Liver (tissue), 9 donors: ENCODE data around the gene GRN. TPM values are rescaled to one million over a fixed set of nuclear protein-coding genes. Genes with fewer than 3 reads are reported as not detected.

Source experiments
- DNase-seq: peaks from one replicate; pipeline ENCODE4 v3.0.0-alpha.2; 2017; ENCODE audit warnings: low spot score
- H3K27ac ChIP-seq, 2 donors: one replicate each; pipeline ENCODE4 v1.7.0; 2013; ENCODE audit warnings: inconsistent platforms in 2 of 2, low read length in 2 of 2, control low read depth in 1 of 2, low read depth in 1 of 2, mild to moderate bottlenecking in 1 of 2
- H3K27me3 ChIP-seq, 4 donors: one replicate each; pipeline versions ENCODE4 v1.6.1 to v1.7.0; 2013; ENCODE audit warnings: low read length in 3 of 4, inconsistent platforms in 1 of 4, mild to moderate bottlenecking in 1 of 4, moderate library complexity in 1 of 4; ENCODE audit not compliant: control insufficient read depth in 4 of 4, insufficient read depth in 4 of 4
- H3K36me3 ChIP-seq, 4 donors: one replicate each; pipeline versions ENCODE4 v1.6.1 to v1.7.0; 2013; ENCODE audit warnings: low read length in 3 of 4, mild to moderate bottlenecking in 3 of 4, low read depth in 1 of 4, moderate library complexity in 1 of 4; ENCODE audit not compliant: control insufficient read depth in 4 of 4, insufficient read depth in 3 of 4
- H3K4me1 ChIP-seq, 4 donors: one replicate each; pipeline versions ENCODE4 v1.6.1 to v1.7.0; 2013; ENCODE audit warnings: low read length in 3 of 4, mild to moderate bottlenecking in 3 of 4, moderate library complexity in 1 of 4; ENCODE audit not compliant: control insufficient read depth in 4 of 4, insufficient read depth in 4 of 4
- H3K4me3 ChIP-seq, 3 donors: one replicate each; pipeline versions ENCODE4 v1.6.1 to v1.7.0; 2013; ENCODE audit warnings: low read length in 3 of 3, control low read depth in 1 of 3, low read depth in 1 of 3, mild to moderate bottlenecking in 1 of 3
- H3K9ac ChIP-seq, 2 donors: one replicate each; pipeline ENCODE4 v1.7.0; 2013; ENCODE audit warnings: low read length in 2 of 2, mild to moderate bottlenecking in 2 of 2, moderate library complexity in 2 of 2, control low read depth in 1 of 2, low read depth in 1 of 2
- H3K9me3 ChIP-seq, 4 donors: one replicate each; pipeline versions ENCODE4 v1.6.1 to v1.7.0; 2013; ENCODE audit warnings: low read length in 3 of 4; ENCODE audit not compliant: control insufficient read depth in 4 of 4
- ATF3 ChIP-seq: IDR thresholded peaks from 2 replicates; pipeline ENCODE4 v1.6.1; 2016; ENCODE audit warnings: antibody characterized with exemption
- EGR1 ChIP-seq, 2 donors: IDR thresholded peaks; 2 replicates each; pipeline ENCODE4 v1.6.1; 2016 to 2018; ENCODE audit warnings: antibody characterized with exemption in 2 of 2, low read depth in 2 of 2
- FOXA1 ChIP-seq: IDR thresholded peaks from 2 replicates; pipeline ENCODE4 v1.6.1; 2016; ENCODE audit warnings: antibody characterized with exemption
- GABPA ChIP-seq, 2 donors: IDR thresholded peaks in 1 of 2; conservative IDR thresholded peaks in 1 of 2; 2 replicates each; pipeline ENCODE4 v1.6.1; 2016; ENCODE audit warnings: antibody characterized with exemption in 2 of 2, mild to moderate bottlenecking in 1 of 2, moderate library complexity in 1 of 2
- HNF4A ChIP-seq, 2 donors: conservative IDR thresholded peaks; 2 replicates each; pipeline ENCODE4 v1.6.1; 2016; ENCODE audit warnings: antibody characterized with exemption in 2 of 2, mild to moderate bottlenecking in 2 of 2
- HNF4G ChIP-seq: IDR thresholded peaks from 2 replicates; pipeline ENCODE4 v1.6.1; 2016; ENCODE audit warnings: antibody characterized with exemption
- JUND ChIP-seq, 2 donors: IDR thresholded peaks; 2 replicates each; pipeline ENCODE4 v1.6.1; 2016; ENCODE audit warnings: antibody characterized with exemption in 2 of 2
- NR2F2 ChIP-seq: IDR thresholded peaks from 2 replicates; pipeline ENCODE4 v1.6.1; 2016; ENCODE audit warnings: antibody characterized with exemption
- RAD21 ChIP-seq, 2 donors: IDR thresholded peaks; 2 replicates each; pipeline ENCODE4 v1.6.1; 2016; ENCODE audit warnings: antibody characterized with exemption in 2 of 2, mild to moderate bottlenecking in 2 of 2
- RXRA ChIP-seq, 2 donors: IDR thresholded peaks; 2 replicates each; pipeline ENCODE4 v1.6.1; 2017 to 2018; ENCODE audit warnings: antibody characterized with exemption in 2 of 2, mild to moderate bottlenecking in 1 of 2
- SP1 ChIP-seq: IDR thresholded peaks from 2 replicates; pipeline ENCODE4 v1.6.1; 2018; ENCODE audit warnings: antibody characterized with exemption, mild to moderate bottlenecking
- TAF1 ChIP-seq: conservative IDR thresholded peaks from 2 replicates; pipeline ENCODE4 v1.6.1; 2016; ENCODE audit warnings: antibody characterized with exemption, mild to moderate bottlenecking
- YY1 ChIP-seq: IDR thresholded peaks from 2 replicates; pipeline ENCODE4 v1.6.1; 2016; ENCODE audit warnings: antibody characterized with exemption, mild to moderate bottlenecking
- WGBS: extraction: QIAGEN DNeasy Blood & Tissue Kit; methylation state at CpG from one replicate; pipeline ENCODE4 v1.1.7; 2013; 5-methylcytosine and 5-hydroxymethylcytosine counted together
- polyA plus RNA-seq, 2 donors: library from polyadenylated mRNA; stranded (reverse) in 1 of 2; unstranded in 1 of 2; fragments of 200-250 nt in 1 of 2; fragments of >200 nt in 1 of 2; fragmentation: Nextera tagmentation in 1 of 2; extraction: Ambion mirVana in 1 of 2; gene quantifications; one replicate each; pipeline versions ENCODE4 v1.2.1 to v1.2.3, GENCODE V29; 2013 to 2015
- total RNA-seq, 2 donors: library from RNA; depleted of rRNA; stranded (reverse); fragments of >200 nt; gene quantifications; one replicate each; pipeline ENCODE4 v1.2.3, GENCODE V29; 2014
- TF ChIP-seq, protein P1 (sequence below): IDR thresholded peaks from 2 replicates; pipeline ENCODE4 v1.6.1; 2016; ENCODE audit warnings: antibody characterized with exemption, mild to moderate bottlenecking
- TF ChIP-seq, protein P2 (sequence below): fragments of 150-350 bp; IDR thresholded peaks from 2 replicates; pipeline ENCODE4 v1.5.1; 2017; ENCODE audit warnings: improper control_type of control experiment, low read depth, low read length; ENCODE audit not compliant: missing input control
- donor health status: healthy.
- donor health status: healthy.
- donor health status: healthy.
- donor health status: healthy.
- donor health status: healthy.

GRN gene
- total and polyA plus RNA-seq, 4 donors = 90.9 to 166 (median 133) TPM

DNA sequence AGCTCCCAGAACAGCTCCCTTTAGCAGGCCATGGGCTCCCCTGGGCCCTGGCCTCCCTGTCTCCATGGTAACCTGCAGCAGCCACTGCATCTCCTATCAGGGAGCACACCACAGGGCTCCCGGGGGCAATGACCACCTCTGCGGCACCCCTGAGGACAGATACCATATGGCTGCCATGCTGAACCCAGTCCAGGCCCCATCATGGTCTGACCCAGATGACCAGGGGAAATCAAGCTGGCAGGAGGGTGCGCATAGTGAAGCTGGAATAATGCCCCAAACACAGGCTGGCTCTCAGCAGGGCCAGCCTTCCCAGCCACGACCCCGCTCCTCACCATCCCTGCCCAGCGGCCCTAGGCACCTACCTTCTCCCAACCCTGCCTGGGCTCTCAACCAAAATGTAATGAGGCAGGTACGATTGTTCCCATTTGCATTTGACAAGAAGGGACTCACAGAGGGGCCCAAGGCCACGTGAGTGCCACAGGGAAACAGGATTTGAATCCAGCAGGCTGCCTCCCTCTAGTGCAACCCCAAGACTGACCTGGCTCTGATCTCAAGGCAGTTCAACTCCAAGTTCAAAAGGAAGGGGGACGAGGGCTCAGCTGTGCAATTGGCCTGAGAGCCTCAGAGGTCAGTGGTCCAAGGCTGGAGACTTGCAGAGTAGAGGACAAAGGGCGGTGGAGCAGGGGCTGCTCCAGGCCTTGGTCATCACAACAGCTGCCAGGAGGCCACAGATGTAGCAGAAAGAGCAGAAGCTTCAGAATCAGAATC lies 34.3 kb upstream of the GRN start:
- TF ChIP-seq HNF4G (no peak), YY1 (no peak), EGR1 (IDR thresholded peaks at IDR 0.05; ENCODE audit: low read depth in 2 of 2) (no peak), RAD21 (IDR thresholded peaks at IDR 0.05) (no peak), FOXA1 (no peak), ATF3 (no peak), HNF4A (conservative IDR thresholded peaks at IDR 0.05) (no peak), SP1 (no peak), TAF1 (no peak), NR2F2 (no peak), GABPA (IDR thresholded peaks at IDR 0.05 in 1 of 2, conservative IDR thresholded peaks at IDR 0.05 in 1 of 2) (no peak), RXRA (IDR thresholded peaks at IDR 0.05) (no peak), JUND (IDR thresholded peaks at IDR 0.05) (no peak)
- TF ChIP-seq, protein P1, sequence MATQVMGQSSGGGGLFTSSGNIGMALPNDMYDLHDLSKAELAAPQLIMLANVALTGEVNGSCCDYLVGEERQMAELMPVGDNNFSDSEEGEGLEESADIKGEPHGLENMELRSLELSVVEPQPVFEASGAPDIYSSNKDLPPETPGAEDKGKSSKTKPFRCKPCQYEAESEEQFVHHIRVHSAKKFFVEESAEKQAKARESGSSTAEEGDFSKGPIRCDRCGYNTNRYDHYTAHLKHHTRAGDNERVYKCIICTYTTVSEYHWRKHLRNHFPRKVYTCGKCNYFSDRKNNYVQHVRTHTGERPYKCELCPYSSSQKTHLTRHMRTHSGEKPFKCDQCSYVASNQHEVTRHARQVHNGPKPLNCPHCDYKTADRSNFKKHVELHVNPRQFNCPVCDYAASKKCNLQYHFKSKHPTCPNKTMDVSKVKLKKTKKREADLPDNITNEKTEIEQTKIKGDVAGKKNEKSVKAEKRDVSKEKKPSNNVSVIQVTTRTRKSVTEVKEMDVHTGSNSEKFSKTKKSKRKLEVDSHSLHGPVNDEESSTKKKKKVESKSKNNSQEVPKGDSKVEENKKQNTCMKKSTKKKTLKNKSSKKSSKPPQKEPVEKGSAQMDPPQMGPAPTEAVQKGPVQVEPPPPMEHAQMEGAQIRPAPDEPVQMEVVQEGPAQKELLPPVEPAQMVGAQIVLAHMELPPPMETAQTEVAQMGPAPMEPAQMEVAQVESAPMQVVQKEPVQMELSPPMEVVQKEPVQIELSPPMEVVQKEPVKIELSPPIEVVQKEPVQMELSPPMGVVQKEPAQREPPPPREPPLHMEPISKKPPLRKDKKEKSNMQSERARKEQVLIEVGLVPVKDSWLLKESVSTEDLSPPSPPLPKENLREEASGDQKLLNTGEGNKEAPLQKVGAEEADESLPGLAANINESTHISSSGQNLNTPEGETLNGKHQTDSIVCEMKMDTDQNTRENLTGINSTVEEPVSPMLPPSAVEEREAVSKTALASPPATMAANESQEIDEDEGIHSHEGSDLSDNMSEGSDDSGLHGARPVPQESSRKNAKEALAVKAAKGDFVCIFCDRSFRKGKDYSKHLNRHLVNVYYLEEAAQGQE = no peak
- H3K36me3 ChIP-seq = no peaks in the 10 kb centered on the region
- DNase-seq = no peak
- H3K4me3 ChIP-seq = no peak overlapping the region
- H3K27me3 ChIP-seq = peaks cover 0 to 9% (median 5%) of the 10 kb centered on the region in 4 donors
- no peak overlapping the region for H3K9ac ChIP-seq
- WGBS = 84% methylated on average over 10 of the region's 10 CpGs
- H3K9me3 ChIP-seq = no peaks in the 10 kb centered on the region
- H3K4me1 ChIP-seq = peaks cover 5 to 15% (median 12%) of the 10 kb centered on the region in 4 donors
- no peak overlapping the region for H3K27ac ChIP-seq

GRCh38 chr17:44311562-44312181 lies 33.4 kb upstream of the GRN start:
- DNase-seq = no peak
- Histone ChIP-seq H3K36me3 (no peaks in the 10 kb centered on the region), H3K4me3 (no peak overlapping the region), H3K9ac (no peak overlapping the region), H3K27ac (no peak overlapping the region), H3K27me3 (peaks cover 0 to 9% (median 5%) of the 10 kb centered on the region in 4 donors), H3K4me1 (peaks cover 5 to 15% (median 12%) of the 10 kb centered on the region in 4 donors), H3K9me3 (no peaks in the 10 kb centered on the region)
- WGBS = 72% methylated on average over 5 of the region's 5 CpGs
- TF ChIP-seq, protein P1 = no peak
- TF ChIP-seq, protein P2, sequence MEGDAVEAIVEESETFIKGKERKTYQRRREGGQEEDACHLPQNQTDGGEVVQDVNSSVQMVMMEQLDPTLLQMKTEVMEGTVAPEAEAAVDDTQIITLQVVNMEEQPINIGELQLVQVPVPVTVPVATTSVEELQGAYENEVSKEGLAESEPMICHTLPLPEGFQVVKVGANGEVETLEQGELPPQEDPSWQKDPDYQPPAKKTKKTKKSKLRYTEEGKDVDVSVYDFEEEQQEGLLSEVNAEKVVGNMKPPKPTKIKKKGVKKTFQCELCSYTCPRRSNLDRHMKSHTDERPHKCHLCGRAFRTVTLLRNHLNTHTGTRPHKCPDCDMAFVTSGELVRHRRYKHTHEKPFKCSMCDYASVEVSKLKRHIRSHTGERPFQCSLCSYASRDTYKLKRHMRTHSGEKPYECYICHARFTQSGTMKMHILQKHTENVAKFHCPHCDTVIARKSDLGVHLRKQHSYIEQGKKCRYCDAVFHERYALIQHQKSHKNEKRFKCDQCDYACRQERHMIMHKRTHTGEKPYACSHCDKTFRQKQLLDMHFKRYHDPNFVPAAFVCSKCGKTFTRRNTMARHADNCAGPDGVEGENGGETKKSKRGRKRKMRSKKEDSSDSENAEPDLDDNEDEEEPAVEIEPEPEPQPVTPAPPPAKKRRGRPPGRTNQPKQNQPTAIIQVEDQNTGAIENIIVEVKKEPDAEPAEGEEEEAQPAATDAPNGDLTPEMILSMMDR = no peak
- TF ChIP-seq ATF3 = no peak
- TF ChIP-seq JUND (IDR thresholded peaks at IDR 0.05) = no peak
- TF ChIP-seq HNF4G = no peak
